Gastrocnemius medialis (tissue), 4 donors: ENCODE results near the gene TRDN. TPM values are rescaled to one million over a fixed set of nuclear protein-coding genes. Genes with fewer than 3 reads are reported as not detected.

Experiments
- ATAC-seq, 2 donors: fragments of 150-250 bp; one replicate each; pipeline ENCODE4 v1.9.1; 2016
- DNase-seq, 2 donors: peaks; one replicate each; pipeline ENCODE4 v3.0.0-alpha.2; 2019
- H3K27ac ChIP-seq, 4 donors: fragments of 200-600 bp; sonication (generic); 1 replicate in 1 of 4; 2 replicates in 3 of 4; pipeline ENCODE4 v1.5.1; 2016 to 2018; ENCODE audit warnings: mild to moderate bottlenecking in 2 of 4, moderate library complexity in 1 of 4
- H3K27me3 ChIP-seq, 3 donors: fragments of 200-600 bp; sonication (generic) in 2 of 3; 1 replicate in 1 of 3; 2 replicates in 2 of 3; pipeline versions ENCODE4 v1.5.1 to v1.6.0; 2016 to 2019; ENCODE audit warnings: mild to moderate bottlenecking in 1 of 3, moderate library complexity in 1 of 3
- H3K36me3 ChIP-seq, 2 donors: fragments of 200-600 bp; sonication (generic) in 1 of 2; one replicate each; pipeline ENCODE4 v1.5.1; 2017 to 2018
- H3K4me1 ChIP-seq, 2 donors: fragments of 200-600 bp; sonication (generic) in 1 of 2; one replicate each; pipeline ENCODE4 v1.5.1; 2016 to 2017; ENCODE audit warnings: mild to moderate bottlenecking in 2 of 2
- H3K4me3 ChIP-seq, 4 donors: fragments of 200-600 bp; sonication (generic) in 3 of 4; 1 replicate in 1 of 4; 2 replicates in 3 of 4; pipeline ENCODE4 v1.5.1; 2016 to 2019; ENCODE audit warnings: mild to moderate bottlenecking in 2 of 4
- H3K9me3 ChIP-seq, 3 donors: fragments of 200-600 bp; sonication (generic) in 2 of 3; 1 replicate in 1 of 3; 2 replicates in 2 of 3; pipeline ENCODE4 v1.5.1; 2016 to 2019
- POLR2A ChIP-seq, 2 donors: fragments of 450-650 bp; IDR thresholded peaks; one replicate each; pipeline ENCODE4 v1.6.1; 2017; ENCODE audit warnings: antibody characterized with exemption in 2 of 2, mild to moderate bottlenecking in 2 of 2, moderate library complexity in 2 of 2
- in situ Hi-C, 4 donors: fragments of 200-750 bp; cut with MboI; loops; one replicate each; pipeline versions ENCODE4 v1.15.0 to v1.8.0; 2017; ENCODE audit warnings: low sequenced_read_pairs in 4 of 4
- intact Hi-C: fragments of 100-400 bp; cut with DNase I; formaldehyde crosslinking; loops from one replicate; pipeline ENCODE4 v1.15.1; 2023; ENCODE audit warnings: low total_unique reads
- total RNA-seq, 4 donors: library from RNA; depleted of rRNA; stranded (reverse); fragments of >200 nt; gene quantifications; one replicate each; pipeline versions ENCODE4 v1.1.0 to v1.2.3, GENCODE V29; 2016
- TF ChIP-seq, protein P1 (sequence below), 5 experiments: fragments of 450-650 bp in 3 of 5; fragments of 200-600 bp in 2 of 5; sonication (generic) in 2 of 5; IDR thresholded peaks in 4 of 5; conservative IDR thresholded peaks in 1 of 5; 1 replicate in 4 of 5; 2 replicates in 1 of 5; pipeline ENCODE4 v1.5.1; 2016 to 2019; ENCODE audit warnings: antibody characterized with exemption in 5 of 5, mild to moderate bottlenecking in 3 of 5, moderate library complexity in 3 of 5

The TRDN gene
- total RNA-seq, 4 donors from 2014 or later = 190 to 628 (median 296) TPM

DNA sequence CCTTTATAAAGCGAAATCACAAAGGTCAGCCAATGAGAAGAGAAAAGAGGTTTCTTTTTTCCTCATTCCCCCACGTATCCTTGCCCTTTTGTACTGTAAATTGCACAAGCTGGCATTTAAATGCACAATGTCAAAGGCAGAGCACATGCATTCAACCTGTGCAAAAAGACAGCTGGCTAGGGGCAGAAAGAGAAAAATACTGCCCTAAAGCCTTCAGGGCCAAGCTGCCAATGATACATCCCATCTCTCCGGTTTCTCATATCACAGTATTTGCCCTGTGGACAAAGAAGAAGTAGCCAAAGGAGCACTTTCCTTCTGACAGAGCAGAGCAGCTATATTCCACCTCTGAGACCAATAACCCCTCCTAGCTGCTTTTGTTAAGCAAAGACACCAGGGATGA lies 219.2 kb downstream of the TRDN start:
- TF ChIP-seq, protein P1, sequence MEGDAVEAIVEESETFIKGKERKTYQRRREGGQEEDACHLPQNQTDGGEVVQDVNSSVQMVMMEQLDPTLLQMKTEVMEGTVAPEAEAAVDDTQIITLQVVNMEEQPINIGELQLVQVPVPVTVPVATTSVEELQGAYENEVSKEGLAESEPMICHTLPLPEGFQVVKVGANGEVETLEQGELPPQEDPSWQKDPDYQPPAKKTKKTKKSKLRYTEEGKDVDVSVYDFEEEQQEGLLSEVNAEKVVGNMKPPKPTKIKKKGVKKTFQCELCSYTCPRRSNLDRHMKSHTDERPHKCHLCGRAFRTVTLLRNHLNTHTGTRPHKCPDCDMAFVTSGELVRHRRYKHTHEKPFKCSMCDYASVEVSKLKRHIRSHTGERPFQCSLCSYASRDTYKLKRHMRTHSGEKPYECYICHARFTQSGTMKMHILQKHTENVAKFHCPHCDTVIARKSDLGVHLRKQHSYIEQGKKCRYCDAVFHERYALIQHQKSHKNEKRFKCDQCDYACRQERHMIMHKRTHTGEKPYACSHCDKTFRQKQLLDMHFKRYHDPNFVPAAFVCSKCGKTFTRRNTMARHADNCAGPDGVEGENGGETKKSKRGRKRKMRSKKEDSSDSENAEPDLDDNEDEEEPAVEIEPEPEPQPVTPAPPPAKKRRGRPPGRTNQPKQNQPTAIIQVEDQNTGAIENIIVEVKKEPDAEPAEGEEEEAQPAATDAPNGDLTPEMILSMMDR (IDR thresholded peaks at IDR 0.05 in 4 of 5, conservative IDR thresholded peaks at IDR 0.05 in 1 of 5) = no peak
- no peak for TF ChIP-seq POLR2A (IDR thresholded peaks at IDR 0.05)
- Histone ChIP-seq H3K9me3 (no peaks in the 10 kb centered on the region), H3K4me3 (peak overlapping the region in 2 of 4 donors; percentile 6 to 8), H3K36me3 (no peaks in the 10 kb centered on the region), H3K27ac (peak overlapping the region; percentile 46 to 73 (median 63)), H3K27me3 (no peaks in the 10 kb centered on the region), H3K4me1 (peaks cover 69 to 89% of the 10 kb centered on the region in 2 donors)
- ATAC-seq (peak; percentile 16 to 18), DNase-seq (no peak)
- intact Hi-C loops (loop anchor here (2.0 to 5.0 kb wide), 2 partner anchors 100 to 217 kb away; no protein-coding TSS in a partner anchor), in situ Hi-C loops (loop anchor here in 3 of 4 donors (5.0 kb wide), 1 partner anchor 295 kb away; no protein-coding TSS in a partner anchor)

DNA sequence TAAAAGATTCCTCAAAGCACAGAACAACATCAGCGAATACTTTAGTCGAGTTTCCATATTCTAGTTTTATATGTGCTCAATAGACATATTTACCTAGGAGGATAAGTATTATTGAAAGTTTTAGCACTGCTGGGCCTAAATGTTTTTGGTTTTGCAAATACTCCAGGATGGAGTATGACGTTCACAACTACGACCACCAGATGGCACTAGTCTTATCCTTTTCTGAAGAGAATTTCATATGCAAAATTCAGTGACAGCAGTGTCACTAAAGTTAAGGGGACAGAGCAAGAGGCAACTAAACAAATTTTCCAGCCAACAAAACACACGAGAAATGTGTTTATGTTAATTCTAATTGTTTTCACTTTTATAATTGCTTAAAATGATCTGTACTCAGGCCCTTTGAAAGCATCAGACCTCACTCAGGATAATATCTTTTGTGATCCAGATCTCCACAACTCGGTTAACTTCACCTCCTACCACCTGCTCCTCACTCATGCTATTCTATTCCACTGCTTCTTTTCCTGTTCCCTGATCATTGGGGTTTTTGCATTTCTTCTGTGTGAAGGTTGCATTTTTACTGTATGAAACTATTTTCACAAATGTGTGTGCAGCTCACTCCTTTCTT lies 220.8 kb downstream of the TRDN start:
- H3K4me3 ChIP-seq = no peak overlapping the region
- TF ChIP-seq POLR2A (IDR thresholded peaks at IDR 0.05) = no peak
- TF ChIP-seq, protein P1 (IDR thresholded peaks at IDR 0.05 in 4 of 5, conservative IDR thresholded peaks at IDR 0.05 in 1 of 5) = peak; percentile 69 to 83 (median 78)
- in situ Hi-C loops = loop anchor here in 3 of 4 donors (5.0 kb wide), 1 partner anchor 296 kb away; no protein-coding TSS in a partner anchor
- no peaks in the 10 kb centered on the region for H3K27me3 ChIP-seq
- intact Hi-C loops = loop anchor here (1.0 to 5.0 kb wide), 3 partner anchors 101 to 299 kb away; no protein-coding TSS in a partner anchor
- peaks cover 55 to 87% of the 10 kb centered on the region in 2 donors for H3K4me1 ChIP-seq
- H3K36me3 ChIP-seq = no peaks in the 10 kb centered on the region
- no peaks in the 10 kb centered on the region for H3K9me3 ChIP-seq
- peak; percentile 26 to 64 for DNase-seq
- peak overlapping the region; percentile 45 to 76 (median 63) for H3K27ac ChIP-seq
- peak; percentile 62 to 78 for ATAC-seq

DNA sequence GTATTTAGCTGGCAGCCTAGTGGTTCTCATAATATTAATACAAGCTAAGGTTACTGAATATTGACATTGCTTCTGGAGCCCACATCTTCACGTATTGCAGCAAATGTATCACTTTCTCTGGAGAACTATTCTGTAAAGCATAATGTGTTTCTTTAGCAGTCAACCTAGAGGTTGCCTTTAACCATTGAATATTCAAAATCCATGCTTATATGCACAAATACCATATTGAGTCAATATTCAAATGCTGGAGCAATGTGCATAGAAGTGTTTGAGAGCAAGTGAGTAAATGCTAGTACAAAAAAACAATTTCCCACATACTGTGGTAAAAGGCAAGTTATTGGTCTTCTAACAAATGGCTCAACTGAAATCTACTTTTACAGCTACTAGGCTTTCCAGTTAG lies 231.8 kb downstream of the TRDN start:
- TF ChIP-seq, protein P1 (IDR thresholded peaks at IDR 0.05 in 4 of 5, conservative IDR thresholded peaks at IDR 0.05 in 1 of 5) = no peak
- no peak for TF ChIP-seq POLR2A (IDR thresholded peaks at IDR 0.05)
- peaks cover 0 to 12% of the 10 kb centered on the region in 2 donors for H3K4me1 ChIP-seq
- no peak for DNase-seq
- H3K27me3 ChIP-seq = no peaks in the 10 kb centered on the region
- no peak for ATAC-seq
- no peaks in the 10 kb centered on the region for H3K9me3 ChIP-seq
- H3K4me3 ChIP-seq = no peak overlapping the region
- no peaks in the 10 kb centered on the region for H3K36me3 ChIP-seq
- in situ Hi-C loops = no loop called here
- peak overlapping the region in 1 of 4 donors; percentile 25 for H3K27ac ChIP-seq
- intact Hi-C loops = no loop called here

DNA sequence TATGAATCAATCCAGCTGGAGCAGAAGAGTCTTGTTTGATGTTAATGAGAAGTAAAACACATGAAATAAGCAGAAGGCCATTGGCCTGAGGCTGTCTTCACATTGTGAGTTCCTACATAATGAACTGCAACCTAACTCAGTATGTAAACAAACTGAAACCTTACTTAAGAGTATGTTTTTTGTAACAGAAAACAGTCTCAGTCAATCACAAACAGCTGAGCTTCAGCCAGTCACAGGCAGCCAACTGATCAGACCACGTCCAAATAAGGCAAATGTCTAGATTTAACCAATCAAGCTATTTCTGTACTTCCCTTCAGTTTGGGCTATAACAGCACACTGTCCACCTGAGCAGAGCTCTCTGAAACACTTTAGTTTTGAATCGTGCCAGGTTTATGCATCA lies 234.7 kb downstream of the TRDN start:
- no peaks in the 10 kb centered on the region for H3K9me3 ChIP-seq
- in situ Hi-C loops (no loop called here), intact Hi-C loops (no loop called here)
- ATAC-seq (no peak), DNase-seq (no peak)
- H3K27me3 ChIP-seq = no peaks in the 10 kb centered on the region
- TF ChIP-seq POLR2A (IDR thresholded peaks at IDR 0.05) = no peak
- TF ChIP-seq, protein P1 (IDR thresholded peaks at IDR 0.05 in 4 of 5, conservative IDR thresholded peaks at IDR 0.05 in 1 of 5) = no peak
- H3K27ac ChIP-seq = peak overlapping the region; percentile 1 to 66 (median 29)
- peaks cover 0 to 12% of the 10 kb centered on the region in 2 donors for H3K4me1 ChIP-seq
- no peaks in the 10 kb centered on the region for H3K36me3 ChIP-seq
- no peak overlapping the region for H3K4me3 ChIP-seq
